GM18526 (cell line): ENCODE measurements around the gene TRAPPC6A.

Source experiments
- POLR2A ChIP-seq: IDR thresholded peaks from 3 replicates; pipeline ENCODE4 v1.6.1; 2011; ENCODE audit not compliant: insufficient read length; ENCODE audit errors: extremely low read depth

Gene TRAPPC6A

DNA sequence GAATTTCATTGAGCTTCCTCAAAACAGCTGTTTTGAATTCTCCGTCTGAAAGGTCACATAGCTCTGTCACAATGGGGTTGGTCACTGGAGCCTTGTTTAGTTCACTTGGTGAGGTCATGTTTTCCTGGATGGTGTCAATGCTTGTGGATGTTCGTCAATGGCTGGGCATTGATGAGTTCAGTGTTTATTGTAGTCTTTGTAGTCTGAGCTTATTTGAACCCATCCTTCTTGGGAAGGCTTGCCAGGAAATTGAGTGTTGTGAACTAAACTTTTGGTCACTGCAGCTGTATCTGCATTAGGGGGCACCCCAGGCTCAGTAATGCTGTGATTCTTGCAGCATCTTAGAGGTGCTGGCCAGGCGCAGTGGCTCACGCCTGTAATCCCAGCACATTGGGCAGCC lies 22.5 kb upstream of the TRAPPC6A start:
- no peak for TF ChIP-seq POLR2A

DNA sequence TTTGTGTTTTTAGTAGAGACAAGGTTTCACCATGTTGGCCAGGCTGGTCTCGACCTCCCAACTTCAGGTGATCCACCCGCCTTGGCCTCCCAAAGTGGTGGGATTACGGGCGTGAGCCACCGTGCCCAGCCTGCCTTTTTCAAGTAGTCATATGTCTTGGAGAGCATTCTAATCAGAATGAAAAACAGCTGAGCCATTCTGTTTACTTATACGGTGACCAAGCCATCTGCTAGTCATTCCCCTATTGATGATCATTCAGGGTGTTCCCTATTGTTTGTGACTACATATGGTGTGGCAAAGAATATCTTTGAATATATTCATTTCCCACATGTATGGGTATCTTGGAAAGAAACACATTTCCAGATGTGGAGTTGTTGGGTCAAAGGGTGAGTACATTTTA lies 17.7 kb upstream of the TRAPPC6A start:
- no peak for TF ChIP-seq POLR2A

DNA sequence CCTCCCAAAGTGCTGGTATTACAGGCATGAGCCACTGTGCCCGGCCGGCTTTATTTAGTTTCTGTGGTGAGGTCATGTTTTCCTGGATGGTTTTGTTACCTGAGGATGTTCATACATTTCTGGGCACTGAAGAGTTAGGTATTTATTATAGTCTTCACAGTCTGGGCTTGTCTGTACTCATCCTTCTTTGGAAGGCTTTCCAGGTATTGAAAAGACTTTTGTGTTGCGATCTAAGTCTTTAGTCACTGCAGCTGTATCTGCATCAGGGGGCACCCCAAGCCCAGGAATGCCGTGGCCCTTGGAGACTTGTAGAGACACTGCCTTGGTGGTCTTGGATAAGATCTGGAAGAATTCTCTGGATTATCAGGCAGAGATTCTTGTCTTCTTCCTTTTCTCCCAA lies 13.3 kb upstream of the TRAPPC6A start:
- TF ChIP-seq POLR2A: no peak

DNA sequence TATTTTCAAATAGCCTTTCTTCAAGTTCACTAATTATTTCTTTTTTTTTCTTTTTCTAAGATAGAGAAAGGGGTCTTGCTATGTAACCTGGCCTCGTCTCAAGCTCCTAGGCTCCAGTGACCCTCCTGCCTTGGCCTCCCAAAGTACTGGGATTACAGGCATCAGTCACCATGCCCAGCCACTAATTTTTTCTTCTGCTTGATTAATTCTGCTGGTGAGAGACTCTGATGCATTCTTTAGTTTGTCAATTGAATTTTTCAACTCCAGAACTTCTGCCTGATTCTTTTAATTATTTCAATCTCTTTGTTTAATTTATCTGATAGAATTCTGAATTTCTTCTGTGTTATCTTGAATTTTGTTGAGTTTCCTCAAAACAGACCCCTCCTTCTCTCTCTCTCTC lies 11.9 kb upstream of the TRAPPC6A start:
- no peak for TF ChIP-seq POLR2A

DNA sequence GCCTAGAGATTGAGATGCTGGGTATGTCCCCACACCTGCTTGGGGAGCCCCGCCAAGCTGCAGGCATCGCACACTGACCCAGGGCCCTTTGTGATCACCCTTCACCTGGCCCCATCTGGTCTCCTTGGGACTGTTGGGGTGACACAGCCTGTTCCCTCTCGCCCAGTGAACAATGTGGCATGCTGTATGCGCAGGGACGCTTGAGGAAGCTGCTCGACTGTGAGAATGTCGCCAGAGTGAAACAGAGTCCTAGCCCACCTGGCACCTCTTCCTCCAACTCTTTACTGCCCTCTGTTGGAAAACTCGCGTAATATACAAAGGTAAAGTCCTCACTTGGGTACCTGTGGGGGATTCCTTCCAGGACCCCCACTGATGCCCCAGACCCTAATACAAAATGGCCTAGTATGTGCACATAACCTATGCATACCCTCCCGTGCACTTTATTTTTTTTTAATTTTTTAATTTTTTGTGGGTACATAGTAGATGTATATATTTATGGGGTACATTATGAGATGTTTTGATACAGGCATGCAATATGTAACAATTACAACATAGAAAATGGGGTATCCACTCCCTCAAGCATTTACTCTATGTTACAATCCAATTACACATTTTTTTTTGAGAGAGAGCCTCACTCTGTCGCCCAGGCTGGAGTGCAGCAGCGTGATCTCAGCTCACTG lies 9.5 kb upstream of the TRAPPC6A start:
- no peak for TF ChIP-seq POLR2A

DNA sequence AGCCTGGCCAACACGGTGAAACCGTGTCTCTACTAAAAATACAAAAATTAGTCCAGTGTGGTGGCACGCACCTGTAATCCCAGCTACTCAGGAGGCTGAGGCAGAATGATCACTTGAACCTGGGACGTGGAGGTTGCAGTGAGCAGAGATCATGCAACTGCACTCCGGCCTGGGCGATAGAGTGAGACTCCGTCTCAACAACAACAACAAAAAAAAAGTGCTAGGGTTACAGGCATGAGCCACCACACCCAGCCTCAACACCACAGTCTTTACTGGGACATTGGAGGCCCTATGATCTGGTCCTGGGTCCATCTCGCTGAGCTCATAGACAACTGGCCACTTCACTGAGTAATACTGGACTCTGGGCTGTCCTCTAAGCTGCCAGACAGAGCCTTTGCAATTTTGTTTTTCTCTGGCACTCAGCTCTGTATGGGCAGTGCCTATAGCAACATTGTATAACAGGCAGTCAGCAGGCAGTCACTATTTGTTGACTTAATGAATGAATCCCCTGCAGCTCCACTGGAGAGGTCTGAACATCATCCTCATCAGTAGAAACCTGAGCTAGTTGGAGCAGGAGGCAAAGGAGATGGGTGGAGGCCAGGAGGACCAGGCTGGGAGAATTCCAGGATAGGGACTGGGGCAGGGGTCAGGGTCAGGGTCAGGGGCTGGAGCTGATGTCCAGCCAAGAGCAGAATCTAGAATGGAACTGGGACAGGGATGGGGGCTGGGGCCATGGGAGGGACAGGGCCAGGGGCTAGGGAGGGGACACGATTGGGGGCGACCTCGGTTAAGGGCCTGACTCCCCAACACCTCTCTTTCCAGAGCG lies 8.7 kb upstream of the TRAPPC6A start:
- TF ChIP-seq POLR2A: no peak

DNA sequence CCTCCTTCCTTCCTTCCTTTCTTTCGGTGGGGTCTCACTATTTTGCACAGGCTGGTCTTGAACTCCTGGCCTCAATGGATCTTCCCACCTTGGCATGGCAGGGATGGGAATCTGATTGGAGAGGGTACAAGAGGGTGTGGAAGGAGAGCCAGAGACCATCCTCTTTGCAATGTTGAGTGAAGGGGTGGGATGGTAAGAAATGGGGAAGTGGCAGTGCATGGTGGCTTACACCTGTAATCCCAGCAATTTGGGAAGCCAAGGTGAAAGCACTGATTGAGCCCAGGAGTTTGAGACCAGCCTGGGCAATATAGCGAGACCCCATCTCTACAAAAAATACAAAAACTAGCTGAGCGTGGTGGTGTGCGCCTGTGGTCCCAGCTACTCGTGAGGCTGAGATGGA lies 6.1 kb upstream of the TRAPPC6A start:
- TF ChIP-seq POLR2A: no peak

DNA sequence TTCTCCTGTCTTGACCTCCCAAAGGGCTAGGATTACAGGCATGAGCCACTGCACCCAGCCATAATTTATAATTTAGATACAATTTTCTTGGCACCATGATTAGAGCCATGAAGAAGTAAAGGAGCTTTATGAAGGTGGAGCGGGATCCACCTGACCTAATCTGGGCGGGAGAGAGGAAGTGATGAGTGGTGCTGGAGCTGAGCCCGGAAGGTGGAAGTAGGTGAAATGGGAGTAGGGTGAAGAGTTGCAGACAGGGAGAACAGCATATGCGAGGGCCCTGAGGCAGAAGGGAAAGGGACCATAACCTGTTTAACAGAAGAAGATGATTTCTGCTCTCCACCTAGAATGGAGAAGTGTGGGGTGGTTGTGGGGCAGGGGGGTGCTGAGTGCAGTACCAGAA lies 4.7 kb upstream of the TRAPPC6A start:
- no peak for TF ChIP-seq POLR2A

DNA sequence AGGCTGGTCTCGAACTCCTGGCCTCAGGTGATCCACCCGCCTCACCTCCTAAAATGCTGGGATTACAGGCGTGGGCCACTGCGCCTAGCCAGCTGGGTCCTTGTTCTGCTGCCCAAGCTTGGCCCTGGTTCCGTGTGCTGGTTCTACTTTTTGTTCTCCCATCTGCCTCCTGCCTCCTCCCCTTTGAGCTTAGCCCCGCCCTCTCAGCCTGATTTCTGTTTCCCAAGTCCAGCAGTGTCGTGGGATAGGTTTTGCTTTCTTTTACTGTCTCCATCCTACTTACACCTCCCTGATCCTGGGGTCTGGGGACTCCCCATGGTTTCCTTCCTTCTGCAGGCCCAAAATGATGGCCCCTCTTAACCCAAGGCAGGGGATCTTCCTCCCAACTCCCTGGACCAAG lies 2.9 kb upstream of the TRAPPC6A start:
- TF ChIP-seq POLR2A: no peak

DNA sequence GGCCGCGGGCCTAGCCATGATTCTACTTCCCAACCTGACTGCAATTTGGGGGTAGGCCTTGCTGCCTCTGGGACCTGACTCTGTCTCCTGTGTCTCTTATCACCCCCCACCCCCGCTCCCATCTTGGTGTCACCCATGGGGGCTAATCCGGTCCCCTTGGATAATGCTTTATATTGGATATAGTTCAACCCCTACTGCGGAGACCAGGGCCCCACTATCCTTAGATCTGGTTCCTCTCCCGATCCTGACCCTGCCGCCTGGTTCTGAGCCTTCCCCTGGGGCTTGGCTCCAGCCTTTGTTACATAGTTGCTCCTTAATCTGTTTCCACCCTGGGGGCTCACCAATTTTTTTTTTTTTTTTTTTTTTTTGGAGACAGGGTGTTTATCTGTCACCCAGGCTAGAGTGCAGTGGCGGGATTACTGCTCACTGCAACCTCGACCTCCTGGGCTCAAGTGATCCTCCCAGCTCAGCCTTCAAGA lies 1.9 kb upstream of the TRAPPC6A start:
- no peak for TF ChIP-seq POLR2A

DNA sequence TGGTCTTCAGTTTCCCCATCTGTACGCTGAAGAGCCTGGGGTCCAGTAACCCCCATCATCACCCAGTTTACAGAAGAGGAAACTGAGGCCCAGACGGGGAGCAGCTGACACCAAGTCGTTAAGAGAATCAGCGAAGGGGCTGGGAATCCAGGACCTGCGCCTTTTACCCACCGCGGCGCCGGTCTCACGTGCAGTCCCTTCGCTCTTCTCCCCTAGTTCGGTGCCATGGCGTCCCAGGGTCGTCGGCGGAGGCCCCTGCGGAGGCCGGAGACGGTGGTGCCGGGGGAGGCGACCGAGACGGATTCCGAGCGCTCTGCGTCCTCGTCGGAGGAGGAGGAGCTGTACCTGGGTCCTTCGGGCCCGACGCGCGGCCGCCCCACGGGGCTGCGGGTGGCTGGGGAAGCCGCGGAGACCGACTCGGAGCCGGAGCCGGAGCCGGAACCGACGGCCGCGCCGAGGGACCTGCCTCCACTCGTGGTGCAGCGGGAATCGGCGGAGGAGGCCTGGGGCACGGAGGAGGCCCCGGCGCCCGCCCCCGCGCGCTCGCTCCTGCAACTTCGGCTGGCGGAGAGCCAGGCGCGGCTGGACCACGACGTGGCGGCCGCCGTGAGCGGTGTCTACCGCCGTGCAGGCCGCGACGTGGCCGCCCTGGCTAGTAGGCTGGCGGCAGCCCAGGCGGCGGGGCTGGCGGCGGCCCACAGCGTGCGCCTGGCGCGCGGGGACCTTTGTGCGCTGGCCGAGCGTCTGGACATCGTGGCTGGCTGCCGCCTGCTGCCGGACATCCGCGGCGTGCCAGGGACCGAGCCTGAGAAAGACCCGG lies 1.2 kb upstream of the TRAPPC6A start:
- peak; percentile 39 for TF ChIP-seq POLR2A

DNA sequence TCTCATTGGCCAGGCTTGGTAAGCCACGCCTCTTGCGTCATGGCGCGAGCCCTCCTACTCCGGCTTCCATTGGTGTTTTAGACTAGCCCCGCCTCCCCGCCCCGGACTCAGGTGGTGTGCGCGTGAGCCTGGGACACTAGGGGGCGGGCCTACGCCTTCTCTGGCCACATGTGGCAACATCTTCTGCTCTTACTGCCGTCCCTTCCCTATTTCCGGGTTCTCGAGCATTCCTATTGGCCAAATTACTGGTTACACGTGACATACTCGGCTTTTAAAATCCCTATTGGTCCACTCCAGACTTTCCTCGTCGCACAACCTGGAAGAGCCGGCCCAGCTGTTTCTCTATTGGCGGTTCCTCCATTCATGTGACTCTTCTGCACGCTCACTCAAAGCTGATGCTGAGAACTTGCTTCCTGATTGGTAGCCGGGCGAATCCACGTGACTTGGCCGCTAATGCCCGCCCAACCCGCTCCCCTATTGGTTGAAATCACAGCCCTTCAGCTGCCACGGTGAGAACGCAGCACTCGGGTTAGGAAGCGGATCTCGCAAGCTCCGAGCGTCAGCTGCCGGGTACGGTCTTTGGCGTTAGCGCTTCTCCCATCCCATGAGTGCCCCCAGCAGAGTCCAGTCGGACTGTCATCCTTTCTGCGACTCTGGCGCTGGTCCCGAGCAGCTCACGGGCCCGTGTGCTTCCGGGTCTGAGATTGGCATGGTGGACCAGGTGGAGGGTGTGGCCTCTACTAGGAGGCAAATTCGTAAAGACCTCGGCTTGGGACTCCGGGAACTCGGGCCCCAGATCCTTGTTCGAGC lies 430 bp upstream of the TRAPPC6A start, which contains the start of gene BLOC1S3:
Gene BLOC1S3, plus strand, starts transcription at position 523 of the 810 bp plus-strand sequence. CDS start 513 bp downstream, outside the sequence.
- TF ChIP-seq POLR2A: peak; percentile 82

DNA sequence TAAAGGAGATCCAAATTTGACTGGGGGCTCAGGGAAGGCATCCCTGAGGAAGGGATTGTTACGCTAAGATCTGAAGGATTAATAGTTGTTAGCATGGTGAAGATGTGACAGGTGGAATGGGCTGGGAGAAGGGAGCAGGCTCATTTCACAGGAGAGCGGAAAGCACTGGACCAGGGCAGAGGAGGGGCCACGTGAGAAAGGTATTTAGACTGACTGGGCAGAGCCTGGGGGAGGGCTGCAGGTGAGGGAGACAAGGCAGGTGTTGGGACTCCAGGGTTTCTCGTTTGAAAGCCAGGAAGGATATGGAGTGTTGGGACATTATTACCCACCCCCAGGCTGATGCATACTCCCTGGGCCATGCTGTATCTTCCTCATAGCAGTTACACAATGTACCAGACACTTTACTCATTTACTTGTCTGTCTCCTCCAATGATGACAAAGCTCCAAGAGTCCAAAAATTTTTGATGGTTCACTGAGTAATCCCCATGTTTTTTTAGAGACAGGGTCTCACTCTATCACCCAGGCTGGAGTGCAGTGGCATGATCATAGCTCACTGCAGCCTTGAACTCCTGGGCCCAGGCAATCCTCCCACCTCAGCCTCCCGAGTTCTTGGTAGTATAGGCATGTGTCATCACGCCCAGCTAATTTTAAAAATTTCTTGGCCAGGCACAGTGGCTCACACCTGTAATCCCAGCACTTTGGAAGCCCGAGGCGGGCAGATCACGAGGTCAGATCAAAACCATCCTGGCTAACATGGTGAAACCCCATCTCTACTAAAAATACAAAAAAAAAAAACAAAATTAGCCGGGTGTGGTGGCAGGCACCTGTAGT lies 2.3 kb downstream of the TRAPPC6A start:
- no peak for TF ChIP-seq POLR2A

DNA sequence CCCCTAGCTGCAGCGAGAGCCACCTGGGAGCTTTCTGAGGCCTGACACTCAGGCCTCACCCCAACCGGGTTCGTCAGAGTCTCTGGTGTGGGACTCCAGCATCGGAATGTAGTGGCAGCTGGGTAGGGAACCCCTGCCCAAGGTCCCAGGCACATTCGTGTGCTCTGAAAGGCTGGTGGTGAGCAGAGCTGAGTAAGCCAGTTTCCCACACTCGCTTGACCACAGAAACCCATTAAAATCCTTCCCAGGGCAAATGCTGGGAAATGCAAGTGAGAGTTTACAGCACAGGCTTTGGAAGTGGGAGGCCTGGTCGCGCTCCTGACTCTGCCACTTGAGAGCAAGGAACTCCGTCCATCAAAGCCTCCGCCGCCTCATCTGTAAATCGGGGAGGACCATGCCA lies 4.2 kb downstream of the TRAPPC6A start:
- TF ChIP-seq POLR2A: no peak

DNA sequence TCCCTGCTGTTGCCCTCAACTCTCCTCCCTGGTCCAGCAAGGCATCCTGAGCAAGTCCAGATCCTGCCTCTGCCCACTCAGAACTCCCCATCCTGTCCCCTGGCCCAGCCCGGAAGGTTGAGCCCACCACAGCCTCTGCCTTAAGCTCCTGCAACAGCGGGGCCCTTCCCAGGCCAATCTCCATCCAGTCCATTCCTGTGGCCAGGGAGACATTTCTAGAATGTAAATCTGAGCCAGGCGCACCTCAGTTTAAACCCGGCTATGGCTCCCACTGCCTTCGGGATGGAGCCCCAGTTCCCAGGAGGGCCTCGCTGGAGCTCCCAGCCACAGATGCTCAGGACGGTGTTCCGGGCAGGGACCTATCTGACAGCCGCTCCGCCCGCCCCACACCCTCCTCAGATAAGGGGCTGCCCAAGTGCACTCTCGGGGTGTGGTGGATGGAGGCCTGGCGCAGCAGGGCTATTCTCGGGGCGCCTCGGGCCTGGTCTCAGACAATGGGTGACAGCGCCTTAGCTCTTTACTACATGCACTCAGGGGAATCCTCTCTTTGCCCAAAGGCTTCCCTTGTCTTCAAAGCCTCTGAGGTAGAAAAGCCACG lies 5.3 kb downstream of the TRAPPC6A start:
- TF ChIP-seq POLR2A: no peak
